ENCODE results near the gene GUCY1A1. TPM values are rescaled to one million over a fixed set of nuclear protein-coding genes. Genes with fewer than 3 reads are reported as not detected.

GUCY1A1 gene
- total RNA-seq, 2 experiments from 2014 or later = not detected

DNA sequence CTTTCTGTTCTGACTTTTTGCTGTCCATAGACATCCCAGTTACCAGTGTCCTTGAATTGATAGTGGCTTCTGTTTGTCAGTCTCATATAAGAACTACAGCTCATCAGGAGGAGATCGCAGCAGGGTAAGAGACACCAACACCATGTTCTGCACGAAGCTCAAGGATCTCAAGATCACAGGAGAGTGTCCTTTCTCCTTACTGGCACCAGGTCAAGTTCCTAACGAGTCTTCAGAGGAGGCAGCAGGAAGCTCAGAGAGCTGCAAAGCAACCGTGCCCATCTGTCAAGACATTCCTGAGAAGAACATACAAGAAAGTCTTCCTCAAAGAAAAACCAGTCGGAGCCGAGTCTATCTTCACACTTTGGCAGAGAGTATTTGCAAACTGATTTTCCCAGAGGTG, 30.1 kb downstream of the GUCY1A1 start:
- ChIA-PET POLR2A (no interaction called here), CTCF (no interaction called here)
- Mint-ChIP-seq H3K27me3 (peaks cover 7% of the 10 kb centered on the region), H3K36me3 (ENCODE audit: low read depth) (no peaks in the 10 kb centered on the region), H3K4me3 (no peak overlapping the region), H3K9me3 (ENCODE audit: low read depth) (peaks cover 2% of the 10 kb centered on the region), H3K4me1 (no peaks in the 10 kb centered on the region), H3K27ac (no peak overlapping the region)
- intact Hi-C loops (cut with DNase I, micrococcal nuclease) = no loop called here
- ATAC-seq (no peak), DNase-seq (no peak)

DNA sequence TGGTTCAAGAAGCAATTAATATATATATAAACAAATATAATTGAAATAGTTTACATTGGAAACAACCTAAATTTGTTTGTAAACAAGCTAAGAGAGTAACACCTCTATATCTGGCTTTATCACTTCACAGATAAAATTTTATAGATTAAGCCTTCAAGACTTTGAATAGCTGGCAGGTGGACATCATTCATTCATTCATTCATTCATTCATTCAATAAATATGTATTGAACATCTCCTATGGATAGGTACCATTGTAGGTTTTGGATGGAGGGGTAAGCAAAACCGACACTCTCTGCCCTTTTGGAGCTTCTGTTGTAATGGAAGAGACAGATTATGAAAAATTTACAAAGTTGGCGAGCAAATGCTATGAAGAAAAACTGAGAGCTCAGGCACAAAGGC, 35.2 kb downstream of the GUCY1A1 start:
- Mint-ChIP-seq H3K4me1 (no peaks in the 10 kb centered on the region), H3K9me3 (ENCODE audit: low read depth) (peaks cover 2% of the 10 kb centered on the region), H3K27ac (no peak overlapping the region), H3K27me3 (peaks cover 4% of the 10 kb centered on the region), H3K36me3 (ENCODE audit: low read depth) (no peaks in the 10 kb centered on the region), H3K4me3 (no peak overlapping the region)
- intact Hi-C loops (cut with DNase I, micrococcal nuclease) = no loop called here
- ATAC-seq (no peak), DNase-seq (no peak)
- ChIA-PET CTCF (interaction anchor here (0.9 kb wide), 1 partner anchor 38 kb away, joined by 6 read pairs; no protein-coding TSS in a partner anchor), POLR2A (no interaction called here)

DNA sequence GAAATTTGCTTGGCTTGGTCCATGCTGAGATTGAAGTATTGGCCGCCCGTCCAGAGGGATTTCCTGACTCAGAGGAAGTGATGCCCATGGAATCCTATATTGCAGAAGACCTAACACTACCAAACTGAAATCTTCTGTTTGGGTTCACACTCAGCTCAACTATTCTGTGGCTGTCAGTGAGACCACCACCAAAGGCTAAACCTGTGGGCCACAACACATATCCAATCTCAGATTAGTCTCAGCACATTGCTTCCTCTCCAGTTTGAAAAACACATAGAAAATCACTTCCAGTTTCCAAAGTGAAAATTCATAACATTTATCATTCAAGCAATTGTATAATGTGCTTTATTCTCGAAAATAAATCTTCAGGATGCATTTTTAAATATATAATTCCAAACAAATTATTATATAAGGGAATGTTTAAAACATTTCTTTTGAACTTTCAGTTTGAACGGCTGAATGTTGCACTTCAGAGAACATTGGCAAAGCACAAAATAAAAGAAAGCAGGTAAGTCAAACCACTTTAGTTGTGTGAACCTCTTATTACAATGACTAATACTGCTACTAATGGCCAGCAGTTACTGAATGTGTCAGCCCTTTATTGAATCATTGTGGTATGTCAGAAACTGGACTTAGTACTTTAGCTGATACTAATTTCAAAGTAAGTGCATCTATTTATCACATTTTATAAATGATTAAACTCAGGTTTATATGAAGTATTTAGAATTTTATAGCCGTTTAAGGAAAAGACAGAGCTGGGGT, 37.0 kb downstream of the GUCY1A1 start:
- POLR2A ChIA-PET = no interaction called here
- H3K27ac Mint-ChIP-seq = no peak overlapping the region
- peaks cover 6% of the 10 kb centered on the region for H3K27me3 Mint-ChIP-seq
- no peaks in the 10 kb centered on the region for H3K36me3 Mint-ChIP-seq (ENCODE audit: low read depth)
- H3K9me3 Mint-ChIP-seq (ENCODE audit: low read depth) = peaks cover under 1% of the 10 kb centered on the region
- DNase-seq = no peak
- CTCF ChIA-PET = no interaction called here
- H3K4me3 Mint-ChIP-seq = no peak overlapping the region
- no peak for ATAC-seq
- intact Hi-C loops (cut with DNase I, micrococcal nuclease) = no loop called here
- H3K4me1 Mint-ChIP-seq = no peaks in the 10 kb centered on the region

DNA sequence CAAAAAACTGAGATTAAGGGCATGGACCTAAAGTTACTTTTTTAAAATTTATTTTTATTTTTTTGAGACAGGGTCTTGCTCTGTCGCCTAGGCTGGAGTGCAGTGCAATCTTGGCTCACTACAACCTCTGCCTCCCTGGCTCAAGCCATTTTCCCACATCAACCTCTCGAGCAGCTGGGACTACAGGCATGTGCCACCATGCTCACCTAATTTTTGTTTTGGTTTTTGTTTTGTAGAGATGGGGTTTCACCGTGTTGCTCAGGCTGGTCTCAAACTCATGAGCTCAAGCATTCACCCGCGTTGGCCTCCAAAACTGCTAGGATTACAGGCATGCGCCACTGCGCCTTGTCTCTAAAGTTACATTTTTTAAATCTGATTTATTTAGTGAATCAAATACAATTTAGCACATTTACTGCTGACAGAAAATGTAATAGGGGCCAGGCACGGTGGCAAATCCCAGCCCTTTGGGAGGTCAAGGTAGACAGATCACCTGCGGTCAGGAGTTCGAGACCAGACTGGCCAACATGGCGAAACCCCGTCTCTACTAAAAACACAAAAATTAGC, 38.3 kb downstream of the GUCY1A1 start:
- H3K27me3 Mint-ChIP-seq = peaks cover 6% of the 10 kb centered on the region
- H3K4me1 Mint-ChIP-seq = no peaks in the 10 kb centered on the region
- H3K27ac Mint-ChIP-seq = no peak overlapping the region
- ATAC-seq (no peak), DNase-seq (no peak)
- intact Hi-C loops (cut with DNase I, micrococcal nuclease) = no loop called here
- no peak overlapping the region for H3K4me3 Mint-ChIP-seq
- ChIA-PET CTCF (no interaction called here), POLR2A (no interaction called here)
- no peaks in the 10 kb centered on the region for H3K36me3 Mint-ChIP-seq (ENCODE audit: low read depth)
- H3K9me3 Mint-ChIP-seq (ENCODE audit: low read depth) = no peaks in the 10 kb centered on the region

DNA sequence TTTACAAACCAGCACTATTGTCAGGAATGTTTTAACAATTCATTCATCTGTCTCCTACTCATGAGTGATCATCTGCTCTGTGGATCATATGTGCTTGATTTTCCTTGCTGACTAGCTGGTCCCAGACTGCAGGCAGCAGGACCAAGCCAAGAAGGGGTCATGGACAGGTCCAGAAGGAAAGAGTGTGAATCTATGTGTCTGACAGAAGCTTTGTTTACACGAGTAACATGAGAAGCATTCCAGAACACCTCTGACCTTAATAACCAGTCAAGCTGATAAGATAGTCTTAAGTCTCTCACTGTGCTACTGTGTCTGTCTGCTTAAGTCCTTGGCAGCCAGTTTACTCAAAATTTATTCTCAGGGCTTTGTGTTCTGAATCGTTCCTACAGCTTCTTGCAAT, 39.0 kb downstream of the GUCY1A1 start:
- H3K4me1 Mint-ChIP-seq = no peaks in the 10 kb centered on the region
- no peak overlapping the region for H3K27ac Mint-ChIP-seq
- no peaks in the 10 kb centered on the region for H3K9me3 Mint-ChIP-seq (ENCODE audit: low read depth)
- no peak overlapping the region for H3K4me3 Mint-ChIP-seq
- ChIA-PET CTCF (no interaction called here), POLR2A (no interaction called here)
- no peaks in the 10 kb centered on the region for H3K36me3 Mint-ChIP-seq (ENCODE audit: low read depth)
- ATAC-seq = no peak
- no peak for DNase-seq
- intact Hi-C loops (cut with DNase I, micrococcal nuclease) = no loop called here
- H3K27me3 Mint-ChIP-seq = peaks cover 6% of the 10 kb centered on the region

DNA sequence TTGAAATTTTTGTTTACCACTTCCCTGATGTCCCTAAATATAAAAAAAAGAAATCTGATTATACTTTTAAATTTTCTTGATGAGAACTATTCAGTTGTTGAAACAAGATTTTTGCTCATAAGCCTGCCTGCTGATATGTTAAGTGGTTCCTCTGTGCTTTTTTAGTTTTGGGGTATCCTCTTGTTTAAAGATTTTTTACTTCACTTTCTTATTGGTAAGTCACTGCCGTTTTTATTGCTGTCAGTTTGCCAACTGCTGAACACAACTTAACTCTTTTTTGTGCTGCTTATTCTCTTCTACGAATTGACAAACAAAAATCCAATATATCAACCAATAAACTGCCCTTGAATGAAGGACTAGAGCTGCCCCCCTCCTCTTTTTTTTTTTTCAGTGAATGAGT, 39.5 kb downstream of the GUCY1A1 start:
- Mint-ChIP-seq H3K4me3 (no peak overlapping the region), H3K9me3 (ENCODE audit: low read depth) (no peaks in the 10 kb centered on the region)
- DNase-seq = no peak

DNA sequence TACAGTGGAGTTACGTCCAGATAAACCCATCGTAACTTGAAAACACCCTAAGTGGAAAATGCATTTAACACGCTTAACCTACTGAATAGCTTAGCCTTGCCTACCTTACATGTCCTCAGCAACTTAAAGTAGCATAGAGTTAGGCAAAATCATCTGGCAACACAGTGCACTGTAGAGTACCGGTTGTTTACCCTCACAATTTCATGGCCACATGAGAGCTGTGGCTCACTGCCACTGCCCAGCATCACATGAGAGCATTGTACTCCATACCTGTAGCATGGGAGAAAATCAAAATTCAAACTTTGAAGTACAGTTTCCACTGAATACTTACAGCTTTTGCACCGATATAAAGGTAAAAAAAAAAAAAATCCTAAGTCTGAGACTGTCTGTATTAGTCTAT, 40.6 kb downstream of the GUCY1A1 start:
- no peak for ATAC-seq
- Mint-ChIP-seq H3K4me1 (no peaks in the 10 kb centered on the region), H3K27me3 (peaks cover 2% of the 10 kb centered on the region), H3K36me3 (ENCODE audit: low read depth) (no peaks in the 10 kb centered on the region), H3K27ac (no peak overlapping the region), H3K9me3 (ENCODE audit: low read depth) (no peaks in the 10 kb centered on the region), H3K4me3 (no peak overlapping the region)
- intact Hi-C loops (cut with DNase I, micrococcal nuclease) = no loop called here
- ChIA-PET CTCF (no interaction called here), POLR2A (no interaction called here)
- no peak for DNase-seq

More for the DNA sequence above, 39.5 kb downstream of the GUCY1A1 start:
- intact Hi-C loops (cut with DNase I, micrococcal nuclease) = no loop called here
- ATAC-seq = no peak
- ChIA-PET CTCF (no interaction called here), POLR2A (no interaction called here)
- Mint-ChIP-seq H3K27ac (no peak overlapping the region), H3K27me3 (peaks cover 5% of the 10 kb centered on the region), H3K4me1 (no peaks in the 10 kb centered on the region), H3K36me3 (ENCODE audit: low read depth) (no peaks in the 10 kb centered on the region)

DNA sequence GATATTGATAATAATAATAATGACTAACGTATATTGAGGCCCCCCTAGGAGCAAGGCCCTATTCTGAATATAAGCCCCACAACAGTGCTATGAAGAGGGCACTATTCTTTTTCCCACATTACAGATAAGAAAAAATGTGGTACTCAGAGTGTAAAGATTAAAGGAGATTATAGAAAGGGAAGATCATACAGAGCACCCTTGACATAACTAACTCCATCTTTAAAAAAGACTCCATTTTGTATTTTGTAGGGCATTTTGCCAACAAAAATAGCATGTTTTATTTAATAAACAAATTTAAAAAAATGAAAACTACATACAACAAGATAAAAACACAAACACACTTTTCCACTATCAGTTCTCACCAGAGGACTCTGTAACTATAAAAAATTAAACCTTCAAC, 42.1 kb downstream of the GUCY1A1 start:
- H3K27ac Mint-ChIP-seq = no peak overlapping the region
- intact Hi-C loops (cut with DNase I, micrococcal nuclease) = no loop called here
- no peak for DNase-seq
- CTCF ChIA-PET = no interaction called here
- H3K4me1 Mint-ChIP-seq = no peaks in the 10 kb centered on the region
- no peak for ATAC-seq
- POLR2A ChIA-PET = no interaction called here
- peaks cover 2% of the 10 kb centered on the region for H3K27me3 Mint-ChIP-seq
- H3K4me3 Mint-ChIP-seq = no peak overlapping the region
- no peaks in the 10 kb centered on the region for H3K36me3 Mint-ChIP-seq (ENCODE audit: low read depth)
- H3K9me3 Mint-ChIP-seq (ENCODE audit: low read depth) = no peaks in the 10 kb centered on the region

DNA sequence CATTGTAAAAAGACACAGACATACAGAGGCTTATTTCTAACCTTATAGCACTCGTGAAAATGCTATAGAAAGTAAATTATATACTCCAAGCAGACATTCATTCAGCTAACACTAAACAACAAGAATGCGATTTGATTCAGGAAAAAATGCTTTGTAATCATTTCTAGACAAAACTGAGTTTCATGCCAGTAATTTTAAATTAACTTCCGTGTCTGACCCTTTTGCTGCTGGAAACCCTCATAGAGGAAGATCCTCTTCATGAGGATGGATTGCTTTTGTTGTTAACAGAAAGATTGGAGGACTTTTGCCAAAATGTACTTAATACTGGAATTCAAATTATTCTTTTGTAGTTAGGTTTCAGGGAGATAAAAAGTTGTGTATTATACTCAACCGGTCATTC, 43.3 kb downstream of the GUCY1A1 start:
- ChIA-PET POLR2A (no interaction called here), CTCF (interaction anchor here (0.9 kb wide), 1 partner anchor 190 kb away, joined by 3 read pairs; no protein-coding TSS in a partner anchor)
- no peak for DNase-seq
- Mint-ChIP-seq H3K27ac (no peak overlapping the region), H3K4me1 (no peaks in the 10 kb centered on the region), H3K36me3 (ENCODE audit: low read depth) (no peaks in the 10 kb centered on the region), H3K27me3 (peaks cover 2% of the 10 kb centered on the region), H3K4me3 (no peak overlapping the region), H3K9me3 (ENCODE audit: low read depth) (no peaks in the 10 kb centered on the region)
- no peak for ATAC-seq
- intact Hi-C loops (cut with DNase I, micrococcal nuclease) = no loop called here

DNA sequence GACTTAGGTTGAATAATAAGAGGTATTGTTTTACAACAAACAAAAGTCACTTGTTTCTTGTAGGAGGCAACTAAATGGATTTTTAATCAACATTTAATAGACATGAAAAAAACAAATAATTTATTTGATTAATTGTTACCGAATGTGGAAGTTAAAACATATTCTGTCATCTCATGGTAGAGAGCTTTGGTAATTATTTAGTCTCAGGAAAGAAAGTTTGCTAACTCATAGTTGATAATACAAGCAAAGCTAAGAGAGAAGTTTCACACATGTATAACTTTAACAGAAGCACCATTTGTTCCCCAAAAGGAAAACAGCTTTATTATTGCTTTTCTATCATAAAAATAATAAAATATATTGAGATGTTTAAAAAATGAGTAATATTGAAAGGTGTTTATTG, 44.9 kb downstream of the GUCY1A1 start:
- ChIA-PET POLR2A (no interaction called here), CTCF (no interaction called here)
- no peak overlapping the region for H3K27ac Mint-ChIP-seq
- H3K27me3 Mint-ChIP-seq = peaks cover 2% of the 10 kb centered on the region
- no peak overlapping the region for H3K4me3 Mint-ChIP-seq
- peaks cover 2% of the 10 kb centered on the region for H3K9me3 Mint-ChIP-seq (ENCODE audit: low read depth)
- H3K36me3 Mint-ChIP-seq (ENCODE audit: low read depth) = no peaks in the 10 kb centered on the region
- ATAC-seq = no peak
- H3K4me1 Mint-ChIP-seq = no peaks in the 10 kb centered on the region
- intact Hi-C loops (cut with DNase I, micrococcal nuclease) = no loop called here
- no peak for DNase-seq

DNA sequence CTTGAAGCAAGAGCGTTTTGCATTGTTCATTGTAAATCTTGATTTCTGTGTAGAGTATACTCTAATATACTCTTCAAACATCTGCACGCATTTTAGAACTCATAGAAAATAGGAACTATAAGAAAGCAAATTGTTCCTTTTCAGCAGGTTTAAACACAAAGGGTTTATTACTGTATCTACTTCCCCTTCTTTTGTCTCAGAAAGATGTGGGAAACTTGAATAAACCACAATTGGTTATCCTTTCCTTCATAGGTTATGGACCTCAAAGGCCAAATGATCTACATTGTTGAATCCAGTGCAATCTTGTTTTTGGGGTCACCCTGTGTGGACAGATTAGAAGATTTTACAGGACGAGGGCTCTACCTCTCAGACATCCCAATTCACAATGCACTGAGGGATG, 46.2 kb downstream of the GUCY1A1 start:
- Mint-ChIP-seq H3K27me3 (no peaks in the 10 kb centered on the region), H3K36me3 (ENCODE audit: low read depth) (no peaks in the 10 kb centered on the region), H3K27ac (no peak overlapping the region), H3K4me1 (no peaks in the 10 kb centered on the region), H3K9me3 (ENCODE audit: low read depth) (peaks cover 2% of the 10 kb centered on the region), H3K4me3 (no peak overlapping the region)
- ATAC-seq (no peak), DNase-seq (no peak)
- POLR2A ChIA-PET = no interaction called here
- intact Hi-C loops (cut with DNase I, micrococcal nuclease) = no loop called here
- CTCF ChIA-PET = no interaction called here

DNA sequence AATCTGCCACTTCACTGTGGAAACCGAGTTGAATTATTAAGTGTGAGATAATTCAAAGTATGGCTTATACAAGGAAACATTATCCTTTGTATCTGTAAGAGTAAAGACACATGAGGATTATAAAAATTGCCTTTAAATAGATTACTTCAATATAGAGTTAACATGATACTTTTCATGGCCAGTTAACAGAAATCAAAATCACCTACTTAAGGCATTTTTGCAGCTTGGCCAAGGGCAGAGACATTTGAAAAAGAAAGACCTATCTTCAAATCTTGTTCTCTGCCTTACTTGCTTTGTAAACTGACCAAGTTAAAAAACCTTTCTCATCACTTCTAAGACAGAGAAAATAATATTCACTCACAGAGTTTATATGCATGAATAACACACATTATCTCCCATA, 47.3 kb downstream of the GUCY1A1 start:
- Mint-ChIP-seq H3K4me1 (no peaks in the 10 kb centered on the region), H3K9me3 (ENCODE audit: low read depth) (peaks cover 2% of the 10 kb centered on the region), H3K36me3 (ENCODE audit: low read depth) (no peaks in the 10 kb centered on the region), H3K27me3 (no peaks in the 10 kb centered on the region), H3K4me3 (no peak overlapping the region), H3K27ac (no peak overlapping the region)
- ChIA-PET CTCF (no interaction called here), POLR2A (no interaction called here)
- intact Hi-C loops (cut with DNase I, micrococcal nuclease) = no loop called here
- ATAC-seq = no peak
- no peak for DNase-seq

All from activated CD4-positive, alpha-beta T cell treated with anti-CD3 and anti-CD28 coated beads for 36 hours (primary cell).